Fibroblast of lung (primary cell): ENCODE data around the gene LTF. TPM values are rescaled to one million over a fixed set of nuclear protein-coding genes. Genes with fewer than 3 reads are reported as not detected.
"Not testable (repeated sequence)": the region's sequence is repeated elsewhere in the genome, so short reads cannot be mapped to it uniquely, and the experiment has no call there.

ENCODE experiments used
- DNase-seq, 2 donors: peaks; one replicate each; pipeline versions ENCODE4 v3.0.0 to v3.0.0-alpha.2; 2010; ENCODE audit warnings: low read depth in 2 of 2
- H2AFZ ChIP-seq: 2 replicates; pipeline ENCODE4 v1.5.1; 2012; ENCODE audit warnings: low read length, control low read depth, inconsistent platforms
- H3K27ac ChIP-seq: 2 replicates; pipeline ENCODE4 v1.5.1; 2011; ENCODE audit warnings: low read length, control low read depth; ENCODE audit not compliant: insufficient read depth
- H3K27me3 ChIP-seq: 2 replicates; pipeline ENCODE4 v1.5.1; 2011; ENCODE audit warnings: mild to moderate bottlenecking, low read length; ENCODE audit not compliant: control insufficient read depth, insufficient read depth
- H3K36me3 ChIP-seq: 2 replicates; pipeline ENCODE4 v1.5.1; 2011; ENCODE audit warnings: low read length; ENCODE audit not compliant: control insufficient read depth, insufficient read depth
- H3K4me1 ChIP-seq: 2 replicates; pipeline ENCODE4 v1.5.1; 2011; ENCODE audit warnings: low read length; ENCODE audit not compliant: control insufficient read depth, insufficient read depth; ENCODE audit errors: extremely low read depth
- H3K4me2 ChIP-seq: 2 replicates; pipeline ENCODE4 v1.5.1; 2011; ENCODE audit warnings: low read length, control low read depth; ENCODE audit not compliant: insufficient read depth; ENCODE audit errors: extremely low read depth
- H3K4me3 ChIP-seq, 4 experiments: fragments of 200-600 bp in 1 of 4; sonication (generic) in 1 of 4; replicated peaks in 1 of 4; 2 replicates each; pipeline ENCODE4 v1.5.1; 2011 to 2016; ENCODE audit warnings: low read length in 4 of 4, low read depth in 3 of 4, mild to moderate bottlenecking in 3 of 4, control low read depth in 2 of 4, inconsistent platforms in 1 of 4, mixed read lengths in 1 of 4; ENCODE audit not compliant: insufficient read depth in 1 of 4; ENCODE audit errors: control extremely low read depth in 1 of 4
- H3K79me2 ChIP-seq: 2 replicates; pipeline ENCODE4 v1.5.1; 2012; ENCODE audit warnings: mild to moderate bottlenecking, low read length, inconsistent platforms; ENCODE audit not compliant: control insufficient read depth, insufficient read depth
- H3K9ac ChIP-seq: 2 replicates; pipeline ENCODE4 v1.5.1; 2011; ENCODE audit warnings: mild to moderate bottlenecking, low read length, control low read depth; ENCODE audit not compliant: insufficient read depth
- H3K9me3 ChIP-seq: 2 replicates; pipeline ENCODE4 v1.5.1; 2012; ENCODE audit warnings: low read depth, low read length; ENCODE audit not compliant: control insufficient read depth, insufficient read depth
- H4K20me1 ChIP-seq: 2 replicates; pipeline ENCODE4 v1.5.1; 2011; ENCODE audit warnings: low read length; ENCODE audit not compliant: control insufficient read depth, insufficient read depth; ENCODE audit errors: extremely low read depth
- EZH2 ChIP-seq: IDR thresholded peaks from 2 replicates; pipeline ENCODE4 v1.5.1; 2012; ENCODE audit warnings: low read length, control low read depth, mild to moderate bottlenecking; ENCODE audit errors: missing control alignments
- polyA plus RNA-seq, 2 donors: library from polyadenylated mRNA; depleted of rRNA in 1 of 2; stranded (reverse) in 1 of 2; unstranded in 1 of 2; fragments of >200 nt; gene quantifications; 2 replicates each; pipeline ENCODE4 v1.2.1, GENCODE V29; 2011 to 2012; ENCODE audit warnings: missing spikeins in 1 of 2
- total RNA-seq: library from RNA; depleted of rRNA; stranded (reverse); fragments of >200 nt; gene quantifications from 2 replicates; pipeline ENCODE4 v1.2.1, GENCODE V29; 2014
- TF ChIP-seq, protein P1 (sequence below), 2 donors: IDR thresholded peaks in 1 of 2; conservative IDR thresholded peaks in 1 of 2; 1 replicate in 1 of 2; 2 replicates in 1 of 2; pipeline ENCODE4 v1.5.1; 2011 to 2012; ENCODE audit warnings: low read length in 2 of 2, control low read depth in 1 of 2, inconsistent platforms in 1 of 2, low read depth in 1 of 2, mild to moderate bottlenecking in 1 of 2

LTF gene
- total and polyA plus RNA-seq, 2 donors (not counting 1 experiment from before 2014, with no cell fraction given): not detected

DNA sequence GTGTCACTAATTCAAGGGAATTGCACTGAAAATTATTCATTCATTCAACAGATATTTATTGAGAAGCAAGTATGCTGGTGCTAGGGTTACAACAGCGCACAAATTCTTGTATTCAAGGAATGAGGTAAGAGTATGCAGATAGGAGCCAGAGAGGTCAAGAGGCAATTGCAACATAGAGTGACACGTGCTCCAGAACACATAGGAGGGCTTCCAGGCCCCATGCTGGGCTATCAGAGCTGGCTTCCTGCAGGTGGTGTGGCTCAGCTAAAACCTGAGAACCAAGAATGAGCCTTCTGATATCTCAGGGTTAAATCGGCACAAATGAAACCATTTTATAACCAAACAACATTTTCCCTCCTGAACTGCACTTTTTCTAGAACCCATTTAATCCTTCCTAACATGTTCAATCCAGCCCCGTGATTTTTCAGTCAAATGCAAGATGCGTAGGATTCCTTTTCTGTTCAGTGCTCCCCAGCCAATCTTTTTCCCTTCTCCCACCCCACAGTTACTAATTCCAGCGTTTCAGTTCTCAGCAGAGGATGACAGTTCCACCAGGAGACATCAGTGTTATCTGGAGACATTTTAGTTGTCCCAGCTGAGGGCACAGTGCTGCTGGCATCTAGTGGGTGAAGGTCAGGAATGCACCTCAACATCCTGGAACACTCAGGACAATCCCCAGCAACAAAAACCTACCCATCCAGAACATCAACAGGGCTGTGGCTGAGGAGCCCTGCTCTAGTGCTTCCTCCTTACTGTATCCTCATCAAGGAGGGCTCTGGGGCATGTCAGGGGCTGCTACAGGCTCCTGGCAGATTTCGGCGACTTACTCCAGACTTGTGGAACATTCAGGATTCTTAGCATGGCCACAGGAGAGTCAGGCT is 70.9 kb downstream of the LTF start:
- H3K4me2 ChIP-seq: no peak overlapping the region
- H3K27ac ChIP-seq: no peak overlapping the region
- H3K9ac ChIP-seq: no peak overlapping the region
- no peaks in the 10 kb centered on the region for H3K36me3 ChIP-seq
- TF ChIP-seq, protein P1, sequence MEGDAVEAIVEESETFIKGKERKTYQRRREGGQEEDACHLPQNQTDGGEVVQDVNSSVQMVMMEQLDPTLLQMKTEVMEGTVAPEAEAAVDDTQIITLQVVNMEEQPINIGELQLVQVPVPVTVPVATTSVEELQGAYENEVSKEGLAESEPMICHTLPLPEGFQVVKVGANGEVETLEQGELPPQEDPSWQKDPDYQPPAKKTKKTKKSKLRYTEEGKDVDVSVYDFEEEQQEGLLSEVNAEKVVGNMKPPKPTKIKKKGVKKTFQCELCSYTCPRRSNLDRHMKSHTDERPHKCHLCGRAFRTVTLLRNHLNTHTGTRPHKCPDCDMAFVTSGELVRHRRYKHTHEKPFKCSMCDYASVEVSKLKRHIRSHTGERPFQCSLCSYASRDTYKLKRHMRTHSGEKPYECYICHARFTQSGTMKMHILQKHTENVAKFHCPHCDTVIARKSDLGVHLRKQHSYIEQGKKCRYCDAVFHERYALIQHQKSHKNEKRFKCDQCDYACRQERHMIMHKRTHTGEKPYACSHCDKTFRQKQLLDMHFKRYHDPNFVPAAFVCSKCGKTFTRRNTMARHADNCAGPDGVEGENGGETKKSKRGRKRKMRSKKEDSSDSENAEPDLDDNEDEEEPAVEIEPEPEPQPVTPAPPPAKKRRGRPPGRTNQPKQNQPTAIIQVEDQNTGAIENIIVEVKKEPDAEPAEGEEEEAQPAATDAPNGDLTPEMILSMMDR (conservative IDR thresholded peaks at IDR 0.05 in 1 of 2, IDR thresholded peaks at IDR 0.05 in 1 of 2; ENCODE audit: low read depth in 1 of 2, low read length in 2 of 2): no peak
- no peak for TF ChIP-seq EZH2
- H3K4me1 ChIP-seq: no peaks in the 10 kb centered on the region
- no peak overlapping the region for H3K4me3 ChIP-seq
- H3K79me2 ChIP-seq: no peaks in the 10 kb centered on the region
- H3K9me3 ChIP-seq: no peaks in the 10 kb centered on the region
- H2AFZ ChIP-seq: no peak overlapping the region
- no peak for DNase-seq
- H4K20me1 ChIP-seq: no peaks in the 10 kb centered on the region
- H3K27me3 ChIP-seq: no peaks in the 10 kb centered on the region

- TF ChIP-seq, protein P1 (conservative IDR thresholded peaks at IDR 0.05 in 1 of 2, IDR thresholded peaks at IDR 0.05 in 1 of 2; ENCODE audit: low read depth in 1 of 2, low read length in 2 of 2): no peak
- no peak for TF ChIP-seq EZH2
- no peak overlapping the region for H3K4me2 ChIP-seq
- no peak overlapping the region for H3K9ac ChIP-seq
- H3K27ac ChIP-seq: no peak overlapping the region
- DNase-seq: no peak
- H3K4me1 ChIP-seq: no peaks in the 10 kb centered on the region
- H2AFZ ChIP-seq: no peak overlapping the region
- H3K79me2 ChIP-seq: no peaks in the 10 kb centered on the region
- no peaks in the 10 kb centered on the region for H3K27me3 ChIP-seq
- H3K9me3 ChIP-seq: no peaks in the 10 kb centered on the region
- no peaks in the 10 kb centered on the region for H4K20me1 ChIP-seq
- no peaks in the 10 kb centered on the region for H3K36me3 ChIP-seq
- no peak overlapping the region for H3K4me3 ChIP-seq
These were observed 71.7 kb downstream of the LTF start for GRCh38 chr3:46393011-46393410.

- not testable (repeated sequence) for H3K27ac ChIP-seq, H3K4me1 ChIP-seq, H3K79me2 ChIP-seq, H4K20me1 ChIP-seq, H3K4me2 ChIP-seq, H3K36me3 ChIP-seq, H3K27me3 ChIP-seq, H3K4me3 ChIP-seq, H3K9me3 ChIP-seq, DNase-seq, H2AFZ ChIP-seq, H3K9ac ChIP-seq
These were observed 73.2 kb downstream of the LTF start for GRCh38 chr3:46391526-46391925.
